SK-N-SH (cell line): ENCODE results near the gene DHRS12. TPM values are rescaled to one million over a fixed set of nuclear protein-coding genes. Genes with fewer than 3 reads are reported as not detected.

Source experiments
- CTCF ChIA-PET: fragments of 300-600, 350-600 bp; formaldehyde crosslinking; extraction: SDS; loops from one replicate; lab custom pipeline; 2021; lab: Yijun Ruan, JAX
- POLR2A ChIA-PET: fragments of 350-600 bp; sonication (Branson Sonifier 250); formaldehyde crosslinking; extraction: SDS; loops from one replicate; lab custom pipeline; 2020; ENCODE audit warnings: antibody characterized with exemption, inconsistent platforms; lab: Yijun Ruan, JAX
- DNase-seq: peaks from one replicate; pipeline ENCODE4 v3.0.0; 2012
- H2AFZ ChIP-seq: fragments of 200-600 bp; sonication (generic); 2 replicates; pipeline ENCODE4 v1.8.1; 2016; ENCODE audit warnings: antibody characterized with exemption, mild to moderate bottlenecking, low read depth
- H3F3A ChIP-seq: fragments of 200-600 bp; sonication (generic); replicated peaks from 2 replicates; pipeline ENCODE3; 2016; ENCODE audit warnings: antibody characterized with exemption, mild to moderate bottlenecking; ENCODE audit not compliant: insufficient read depth
- H3K27ac ChIP-seq, 2 experiments: fragments of 200-500 bp in 1 of 2; fragments of 200-600 bp in 1 of 2; sonication (Bioruptor generic) in 1 of 2; sonication (generic), shearing (Covaris generic) in 1 of 2; 2 replicates each; pipeline versions ENCODE4 v1.5.1 to v1.6.1; 2014 to 2016; ENCODE audit warnings: low read depth in 2 of 2, inconsistent platforms in 1 of 2, low read length in 1 of 2, mild to moderate bottlenecking in 1 of 2, mixed read lengths in 1 of 2
- H3K27me3 ChIP-seq: fragments of 200-600 bp; sonication (generic), shearing (Covaris generic); 2 replicates; pipeline ENCODE4 v1.6.1; 2016; ENCODE audit warnings: mixed run types; ENCODE audit not compliant: insufficient read depth
- H3K36me3 ChIP-seq, 2 experiments: fragments of 200-500 bp in 1 of 2; fragments of 200-600 bp in 1 of 2; sonication (Bioruptor generic) in 1 of 2; sonication (generic) in 1 of 2; replicated peaks in 1 of 2; 2 replicates each; pipeline versions ENCODE3 to v1.5.1; 2014 to 2016; ENCODE audit warnings: low read length in 1 of 2, mild to moderate bottlenecking in 1 of 2; ENCODE audit not compliant: insufficient read depth in 2 of 2, control insufficient read depth in 1 of 2
- H3K4me1 ChIP-seq, 2 experiments: fragments of 200-500 bp in 1 of 2; fragments of 200-600 bp in 1 of 2; sonication (Bioruptor generic) in 1 of 2; sonication (generic), shearing (Covaris generic) in 1 of 2; 2 replicates each; pipeline versions ENCODE4 v1.5.1 to v1.6.1; 2014 to 2016; ENCODE audit warnings: low read depth in 1 of 2, low read length in 1 of 2, mixed run types in 1 of 2; ENCODE audit not compliant: insufficient read depth in 2 of 2, control insufficient read depth in 1 of 2
- H3K4me2 ChIP-seq: fragments of 200-600 bp; sonication (generic), shearing (Covaris generic); 2 replicates; pipeline ENCODE4 v1.6.1; 2017; ENCODE audit warnings: mixed run types
- H3K4me3 ChIP-seq, 2 experiments: fragments of 200-500 bp in 1 of 2; fragments of 200-600 bp in 1 of 2; sonication (Bioruptor generic) in 1 of 2; sonication (generic), shearing (Covaris generic) in 1 of 2; 2 replicates each; pipeline versions ENCODE4 v1.5.1 to v1.8.1; 2014 to 2016; ENCODE audit warnings: low read depth in 2 of 2, inconsistent platforms in 1 of 2, low read length in 1 of 2, mild to moderate bottlenecking in 1 of 2, mixed read lengths in 1 of 2, moderate library complexity in 1 of 2
- H3K79me2 ChIP-seq: fragments of 200-600 bp; sonication (generic); 2 replicates; pipeline ENCODE4 v1.8.1; 2017; ENCODE audit warnings: mild to moderate bottlenecking; ENCODE audit not compliant: insufficient read depth
- H3K9ac ChIP-seq: fragments of 200-600 bp; sonication (generic); 2 replicates; pipeline ENCODE4 v1.6.1; 2017; ENCODE audit warnings: mixed run types
- H3K9me2 ChIP-seq: fragments of 200-600 bp; sonication (generic); 2 replicates; pipeline ENCODE4 v1.6.1; 2017; ENCODE audit warnings: mixed run types
- H3K9me3 ChIP-seq: fragments of 200-600 bp; sonication (generic); 2 replicates; pipeline ENCODE4 v1.6.1; 2017; ENCODE audit warnings: mixed run types, mild to moderate bottlenecking, moderate library complexity
- H4K20me1 ChIP-seq: fragments of 200-600 bp; sonication (generic); 2 replicates; pipeline ENCODE4 v1.6.1; 2017; ENCODE audit warnings: mild to moderate bottlenecking, mixed run types; ENCODE audit not compliant: insufficient read depth
- EP300 ChIP-seq, 2 experiments: IDR thresholded peaks; 2 replicates each; pipeline versions ENCODE4 v1.4.0 to v1.6.1; 2012; ENCODE audit warnings: borderline replicate concordance in 1 of 2, low read depth in 1 of 2, low read length in 1 of 2
- FOSL2 ChIP-seq: IDR thresholded peaks from 2 replicates; pipeline ENCODE4 v1.4.0; 2012; ENCODE audit warnings: low read depth, mild to moderate bottlenecking, moderate library complexity, borderline replicate concordance
- FOXJ3 ChIP-seq: sonication (generic); formaldehyde crosslinking; IDR thresholded peaks from 2 replicates; pipeline ENCODE4 v1.5.1; 2020; ENCODE audit warnings: mild to moderate bottlenecking, missing genetic modification reagents
- MEF2A ChIP-seq: IDR thresholded peaks from 2 replicates; pipeline ENCODE4 v1.4.0; 2012; ENCODE audit warnings: low read depth, borderline replicate concordance
- MXI1 ChIP-seq: IDR thresholded peaks from 2 replicates; pipeline ENCODE4 v1.6.1; 2012; ENCODE audit warnings: mild to moderate bottlenecking, low read depth, low read length, improper control_type of control experiment
- NFIC ChIP-seq: IDR thresholded peaks from 2 replicates; pipeline ENCODE4 v1.4.0; 2012; ENCODE audit warnings: borderline replicate concordance
- NRF1 ChIP-seq: IDR thresholded peaks from 2 replicates; pipeline ENCODE4 v1.6.1; 2012; ENCODE audit warnings: low read depth, mild to moderate bottlenecking, low read length
- POLR2AphosphoS5 ChIP-seq: IDR thresholded peaks from 2 replicates; pipeline ENCODE4 v1.6.1; 2012; ENCODE audit warnings: low read depth, low read length
- RAD21 ChIP-seq: IDR thresholded peaks from 2 replicates; pipeline ENCODE4 v1.6.1; 2012; ENCODE audit warnings: mild to moderate bottlenecking, low read length
- SMC3 ChIP-seq: IDR thresholded peaks from 2 replicates; pipeline ENCODE4 v1.6.1; 2012; ENCODE audit warnings: low read depth, low read length, improper control_type of control experiment
- TAF1 ChIP-seq: IDR thresholded peaks from 2 replicates; pipeline ENCODE4 v1.6.1; 2012; ENCODE audit warnings: low read depth, mild to moderate bottlenecking, low read length, moderate library complexity, borderline replicate concordance
- TEAD4 ChIP-seq: IDR thresholded peaks from 2 replicates; pipeline ENCODE4 v1.4.0; 2012; ENCODE audit warnings: mild to moderate bottlenecking, borderline replicate concordance; ENCODE audit not compliant: insufficient read depth
- WGBS: methylation state at CpG from one replicate; pipeline ENCODE4 v1.1.6; 2017; ENCODE audit warnings: low lambda C conversion rate; 5-methylcytosine and 5-hydroxymethylcytosine counted together
- polyA plus RNA-seq, 3 experiments: library from polyadenylated mRNA; depleted of rRNA; stranded (reverse); fragments of >200 nt; gene quantifications; 2 replicates each; pipeline ENCODE4 v1.2.3, GENCODE V29; 2012
- TF ChIP-seq, protein P1 (sequence below): fragments of 200-600 bp; sonication (generic); IDR thresholded peaks from 2 replicates; pipeline ENCODE4 v1.6.1; 2017; ENCODE audit warnings: antibody characterized with exemption, mild to moderate bottlenecking, moderate library complexity
- TF ChIP-seq, protein P2 (sequence below): IDR thresholded peaks from 2 replicates; pipeline ENCODE4 v1.4.0; 2012; ENCODE audit warnings: low read depth
- TF ChIP-seq, protein P3 (sequence below): IDR thresholded peaks from 2 replicates; pipeline ENCODE4 v1.6.1; 2012; ENCODE audit warnings: mild to moderate bottlenecking, low read depth, low read length, moderate library complexity

DHRS12 gene
- polyA plus RNA-seq, 1 of the 3 experiments (the other 2 are of a cell fraction): 9.6 TPM

DNA sequence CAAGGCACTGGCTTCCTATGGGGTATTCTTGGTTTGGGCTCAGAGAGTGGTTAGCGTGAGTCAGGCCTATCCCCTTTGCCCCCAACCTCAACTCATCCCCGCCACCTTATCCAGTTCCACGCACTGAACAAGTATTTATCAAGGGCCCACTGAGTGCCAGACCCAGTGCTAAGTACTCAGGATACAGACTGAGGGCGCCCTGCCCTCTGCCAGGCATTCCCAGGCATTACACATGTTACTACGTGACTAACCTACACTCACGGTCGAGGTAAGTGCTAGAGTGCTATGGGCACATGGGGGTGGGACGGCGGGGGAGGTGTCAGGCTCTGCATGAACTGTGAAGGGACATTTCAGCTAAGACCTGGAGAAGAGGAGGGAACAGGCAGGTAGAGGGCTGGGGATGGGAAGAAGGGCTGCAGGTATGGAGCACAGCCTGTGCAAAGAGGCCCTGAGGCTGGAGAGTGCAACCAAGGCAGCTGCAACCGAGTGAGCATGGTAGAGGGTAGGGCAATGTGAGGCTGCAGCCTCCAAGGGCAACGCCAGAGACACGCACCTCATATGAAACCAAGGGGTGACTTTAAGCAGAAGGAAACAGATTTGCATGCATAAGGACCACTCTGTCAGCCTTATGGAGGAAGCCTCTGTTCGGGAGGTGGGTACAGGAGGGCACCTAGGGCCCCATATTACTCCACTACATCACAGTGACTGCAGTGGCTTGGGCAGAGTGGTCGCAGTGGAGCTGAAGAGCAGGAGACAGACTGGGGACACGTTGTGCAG, 22.5 kb downstream of the DHRS12 start:
- Histone ChIP-seq H3K79me2 (no peaks in the 10 kb centered on the region), H4K20me1 (no peaks in the 10 kb centered on the region)
- POLR2A ChIA-PET: interaction anchor here (1.3 kb wide), 1 partner anchor 16 kb away, joined by 3 read pairs; no protein-coding TSS in a partner anchor
- TF ChIP-seq, protein P1, sequence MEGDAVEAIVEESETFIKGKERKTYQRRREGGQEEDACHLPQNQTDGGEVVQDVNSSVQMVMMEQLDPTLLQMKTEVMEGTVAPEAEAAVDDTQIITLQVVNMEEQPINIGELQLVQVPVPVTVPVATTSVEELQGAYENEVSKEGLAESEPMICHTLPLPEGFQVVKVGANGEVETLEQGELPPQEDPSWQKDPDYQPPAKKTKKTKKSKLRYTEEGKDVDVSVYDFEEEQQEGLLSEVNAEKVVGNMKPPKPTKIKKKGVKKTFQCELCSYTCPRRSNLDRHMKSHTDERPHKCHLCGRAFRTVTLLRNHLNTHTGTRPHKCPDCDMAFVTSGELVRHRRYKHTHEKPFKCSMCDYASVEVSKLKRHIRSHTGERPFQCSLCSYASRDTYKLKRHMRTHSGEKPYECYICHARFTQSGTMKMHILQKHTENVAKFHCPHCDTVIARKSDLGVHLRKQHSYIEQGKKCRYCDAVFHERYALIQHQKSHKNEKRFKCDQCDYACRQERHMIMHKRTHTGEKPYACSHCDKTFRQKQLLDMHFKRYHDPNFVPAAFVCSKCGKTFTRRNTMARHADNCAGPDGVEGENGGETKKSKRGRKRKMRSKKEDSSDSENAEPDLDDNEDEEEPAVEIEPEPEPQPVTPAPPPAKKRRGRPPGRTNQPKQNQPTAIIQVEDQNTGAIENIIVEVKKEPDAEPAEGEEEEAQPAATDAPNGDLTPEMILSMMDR: peak; percentile 49
- TF ChIP-seq SMC3 (peak; percentile 49), TEAD4 (no peak), MXI1 (no peak), RAD21 (peak; percentile 61)
- TF ChIP-seq, all 33 proteins: peak for 3
- Histone ChIP-seq H3F3A (no peaks in the 10 kb centered on the region), H2AFZ (no peak overlapping the region), H3K9me3 (no peaks in the 10 kb centered on the region), H3K27me3 (no peaks in the 10 kb centered on the region), H3K4me1 (peaks cover 10 to 41% of the 10 kb centered on the region in 2 experiments), H3K9me2 (no peaks in the 10 kb centered on the region), H3K4me2 (no peak overlapping the region), H3K9ac (no peak overlapping the region), H3K36me3 (no peaks in the 10 kb centered on the region), H3K27ac (no peak overlapping the region; a peak in 1 of 4 replicates), H3K4me3 (no peak overlapping the region)
- DNase-seq: peak; percentile 63
- CTCF ChIA-PET: interaction anchor here (0.7 to 3.7 kb wide), 6 partner anchors 10 to 347 kb away, joined by 3 to 19 read pairs (median 4); partner anchors contain the start of gene NEK5
- 85% methylated on average over 15 of the region's 15 CpGs for WGBS

DNA sequence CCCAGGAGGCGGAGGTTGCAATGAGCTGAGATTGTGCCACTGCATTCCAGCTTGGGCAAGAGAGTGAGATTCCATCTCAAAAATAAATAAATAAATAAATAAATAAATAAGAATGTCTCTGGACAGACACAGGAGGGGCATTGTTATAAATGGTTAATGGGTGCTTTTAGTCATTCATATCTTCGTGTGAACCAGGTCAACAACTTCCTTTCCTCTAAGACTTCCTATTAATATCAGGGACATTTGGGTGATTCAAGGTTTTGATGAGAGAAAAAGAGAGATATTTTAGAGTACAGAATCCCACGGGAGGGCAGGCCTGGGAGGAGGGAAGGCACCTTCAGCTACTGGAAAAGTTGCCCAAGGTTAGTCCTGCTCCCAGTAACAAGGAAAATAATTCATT, 23.9 kb downstream of the DHRS12 start:
- no peak for DNase-seq
- no peaks in the 10 kb centered on the region for H3F3A ChIP-seq
- H3K4me3 ChIP-seq: no peak overlapping the region
- no peaks in the 10 kb centered on the region for H3K9me3 ChIP-seq
- H3K79me2 ChIP-seq: no peaks in the 10 kb centered on the region
- POLR2A ChIA-PET: interaction anchor here (0.8 kb wide), 1 partner anchor 9 kb away, joined by 3 read pairs; no protein-coding TSS in a partner anchor
- H3K27me3 ChIP-seq: no peaks in the 10 kb centered on the region
- CTCF ChIA-PET: interaction anchor here (0.6 to 3.7 kb wide), 3 partner anchors 18 to 336 kb away, joined by 3 to 19 read pairs (median 5); no protein-coding TSS in a partner anchor
- 87% methylated on average over 3 of the region's 3 CpGs for WGBS
- H3K36me3 ChIP-seq: no peaks in the 10 kb centered on the region
- no peak overlapping the region for H2AFZ ChIP-seq
- no peak overlapping the region for H3K27ac ChIP-seq
- no peaks in the 10 kb centered on the region for H4K20me1 ChIP-seq
- peaks cover 0 to 30% of the 10 kb centered on the region in 2 experiments; a peak in 1 of 4 replicates for H3K4me1 ChIP-seq
- H3K9ac ChIP-seq: no peak overlapping the region
- H3K9me2 ChIP-seq: no peaks in the 10 kb centered on the region
- H3K4me2 ChIP-seq: no peak overlapping the region
- TF ChIP-seq FOSL2: no peak
- no peak for TF ChIP-seq TEAD4
- TF ChIP-seq, protein P2, sequence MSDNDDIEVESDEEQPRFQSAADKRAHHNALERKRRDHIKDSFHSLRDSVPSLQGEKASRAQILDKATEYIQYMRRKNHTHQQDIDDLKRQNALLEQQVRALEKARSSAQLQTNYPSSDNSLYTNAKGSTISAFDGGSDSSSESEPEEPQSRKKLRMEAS: no peak
- TF ChIP-seq, protein P3, sequence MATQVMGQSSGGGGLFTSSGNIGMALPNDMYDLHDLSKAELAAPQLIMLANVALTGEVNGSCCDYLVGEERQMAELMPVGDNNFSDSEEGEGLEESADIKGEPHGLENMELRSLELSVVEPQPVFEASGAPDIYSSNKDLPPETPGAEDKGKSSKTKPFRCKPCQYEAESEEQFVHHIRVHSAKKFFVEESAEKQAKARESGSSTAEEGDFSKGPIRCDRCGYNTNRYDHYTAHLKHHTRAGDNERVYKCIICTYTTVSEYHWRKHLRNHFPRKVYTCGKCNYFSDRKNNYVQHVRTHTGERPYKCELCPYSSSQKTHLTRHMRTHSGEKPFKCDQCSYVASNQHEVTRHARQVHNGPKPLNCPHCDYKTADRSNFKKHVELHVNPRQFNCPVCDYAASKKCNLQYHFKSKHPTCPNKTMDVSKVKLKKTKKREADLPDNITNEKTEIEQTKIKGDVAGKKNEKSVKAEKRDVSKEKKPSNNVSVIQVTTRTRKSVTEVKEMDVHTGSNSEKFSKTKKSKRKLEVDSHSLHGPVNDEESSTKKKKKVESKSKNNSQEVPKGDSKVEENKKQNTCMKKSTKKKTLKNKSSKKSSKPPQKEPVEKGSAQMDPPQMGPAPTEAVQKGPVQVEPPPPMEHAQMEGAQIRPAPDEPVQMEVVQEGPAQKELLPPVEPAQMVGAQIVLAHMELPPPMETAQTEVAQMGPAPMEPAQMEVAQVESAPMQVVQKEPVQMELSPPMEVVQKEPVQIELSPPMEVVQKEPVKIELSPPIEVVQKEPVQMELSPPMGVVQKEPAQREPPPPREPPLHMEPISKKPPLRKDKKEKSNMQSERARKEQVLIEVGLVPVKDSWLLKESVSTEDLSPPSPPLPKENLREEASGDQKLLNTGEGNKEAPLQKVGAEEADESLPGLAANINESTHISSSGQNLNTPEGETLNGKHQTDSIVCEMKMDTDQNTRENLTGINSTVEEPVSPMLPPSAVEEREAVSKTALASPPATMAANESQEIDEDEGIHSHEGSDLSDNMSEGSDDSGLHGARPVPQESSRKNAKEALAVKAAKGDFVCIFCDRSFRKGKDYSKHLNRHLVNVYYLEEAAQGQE: no peak
- TF ChIP-seq FOXJ3 (CRISPR knock-in tag): no peak
- TF ChIP-seq, protein P1: no peak
- no peak for TF ChIP-seq NFIC
- TF ChIP-seq NRF1: no peak
- no peak for TF ChIP-seq TAF1
- no peak for TF ChIP-seq EP300 (IDR thresholded peaks at IDR 0.05; ENCODE audit: borderline replicate concordance in 1 of 2, low read depth in 1 of 2, low read length in 1 of 2)
- no peak for TF ChIP-seq RAD21
- TF ChIP-seq POLR2AphosphoS5: no peak
- TF ChIP-seq MEF2A: no peak
- TF ChIP-seq, all 33 proteins: peak for 0
